Activated CD8-positive, alpha-beta memory T cell treated with anti-CD3 and anti-CD28 coated beads, Interleukin-2, amount 10 ng/mL, durations not matched to agents 7 days and 5 days (primary cell): Measurements from ENCODE around the gene SLC6A4. TPM values are rescaled to one million over a fixed set of nuclear protein-coding genes. Genes with fewer than 3 reads are reported as not detected.

Experiments
- ATAC-seq: fragments of 150-1000 bp; cut with Tn5 transposase; one replicate; pipeline ENCODE4 v1.10.0; 2021; ENCODE audit warnings: moderate library complexity
- CTCF ChIA-PET: fragments of 350-600 bp; sonication (Branson Sonifier 250); formaldehyde crosslinking; loops from one replicate; lab custom pipeline; 2021; ENCODE audit warnings: antibody characterized with exemption; lab: Charles Lee
- DNase-seq: peaks from one replicate; pipeline ENCODE4 v3.0.0-alpha.2; 2020
- H3K27ac Mint-ChIP-seq: one replicate; pipeline ENCODE4 v1.8.0; 2021; ENCODE audit warnings: mild to moderate bottlenecking, mixed read lengths
- H3K27me3 Mint-ChIP-seq: one replicate; pipeline ENCODE4 v1.8.0; 2021; ENCODE audit warnings: mixed read lengths
- H3K36me3 Mint-ChIP-seq: one replicate; pipeline ENCODE4 v1.8.0; 2021; ENCODE audit warnings: mild to moderate bottlenecking, mixed read lengths
- H3K4me1 Mint-ChIP-seq: one replicate; pipeline ENCODE4 v1.8.0; 2021; ENCODE audit warnings: mixed read lengths
- H3K4me3 Mint-ChIP-seq: one replicate; pipeline ENCODE4 v1.8.0; 2021; ENCODE audit warnings: mild to moderate bottlenecking, moderate library complexity, mixed read lengths
- H3K9me3 Mint-ChIP-seq: one replicate; pipeline ENCODE4 v1.8.0; 2022; ENCODE audit warnings: low read depth, mixed read lengths
- total RNA-seq, 2 experiments: library from RNA; stranded (reverse); gene quantifications; one replicate each; pipeline ENCODE4 v1.2.3, GENCODE V29; 2021

The SLC6A4 gene
- total RNA-seq, 2 experiments from 2014 or later = 0.12 TPM; not detected in 1

DNA sequence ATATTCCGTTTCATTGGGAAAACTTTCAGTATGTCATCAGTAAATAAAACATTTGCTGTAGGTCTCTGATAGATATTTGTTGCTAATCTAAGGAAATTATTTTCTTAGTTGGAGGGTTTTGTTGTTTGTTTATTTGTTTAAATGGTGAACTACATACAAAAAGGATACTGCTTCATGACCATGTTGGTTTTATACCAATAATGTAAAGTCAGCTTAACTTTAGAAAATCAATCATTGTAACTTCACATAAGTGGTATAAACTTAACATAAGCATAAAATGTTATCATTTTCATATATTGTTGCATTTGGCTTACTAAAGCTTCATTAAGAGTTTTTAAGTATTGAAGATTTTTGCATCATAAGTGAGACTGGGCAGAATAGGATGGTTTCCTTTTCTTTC is 60.9 kb downstream of the SLC6A4 start:
- ATAC-seq = no peak
- peaks cover 45% of the 10 kb centered on the region for H3K36me3 Mint-ChIP-seq

DNA sequence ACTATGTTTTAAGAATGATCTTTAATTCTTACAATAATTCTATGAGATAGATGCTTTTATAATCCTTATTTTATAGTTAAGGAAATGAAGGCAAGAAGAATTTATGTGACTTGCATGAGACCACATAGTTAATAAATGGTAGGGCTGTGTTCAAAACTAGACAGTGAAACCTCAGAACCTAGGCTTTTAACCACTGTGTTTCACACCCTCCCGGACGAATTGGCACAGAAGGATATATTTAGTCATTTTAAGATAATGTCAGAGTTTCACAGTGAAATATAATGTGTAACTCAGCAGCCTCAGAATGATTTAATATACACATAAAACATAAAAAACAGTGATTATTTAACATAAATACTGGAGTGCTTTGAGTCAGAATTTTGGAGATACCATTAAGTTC is 61.8 kb downstream of the SLC6A4 start:
- DNase-seq = peak; percentile 78
- Mint-ChIP-seq H3K27me3 (no peaks in the 10 kb centered on the region), H3K36me3 (peaks cover 44% of the 10 kb centered on the region), H3K4me1 (peaks cover 38% of the 10 kb centered on the region), H3K27ac (peak overlapping the region; percentile 28), H3K9me3 (no peaks in the 10 kb centered on the region), H3K4me3 (no peak overlapping the region)
- CTCF ChIA-PET = no interaction called here
- ATAC-seq = peak; percentile 96

More for the DNA sequence above, 60.9 kb downstream of the SLC6A4 start:
- no peaks in the 10 kb centered on the region for H3K9me3 Mint-ChIP-seq
- no peak overlapping the region for H3K4me3 Mint-ChIP-seq
- H3K4me1 Mint-ChIP-seq = peaks cover 36% of the 10 kb centered on the region
- no peaks in the 10 kb centered on the region for H3K27me3 Mint-ChIP-seq
- no peak overlapping the region for H3K27ac Mint-ChIP-seq
- DNase-seq = no peak
- CTCF ChIA-PET = interaction anchor here (0.6 to 1.4 kb wide), 3 partner anchors 12 to 70 kb away, joined by 4 to 6 read pairs (median 5); no protein-coding TSS in a partner anchor

DNA sequence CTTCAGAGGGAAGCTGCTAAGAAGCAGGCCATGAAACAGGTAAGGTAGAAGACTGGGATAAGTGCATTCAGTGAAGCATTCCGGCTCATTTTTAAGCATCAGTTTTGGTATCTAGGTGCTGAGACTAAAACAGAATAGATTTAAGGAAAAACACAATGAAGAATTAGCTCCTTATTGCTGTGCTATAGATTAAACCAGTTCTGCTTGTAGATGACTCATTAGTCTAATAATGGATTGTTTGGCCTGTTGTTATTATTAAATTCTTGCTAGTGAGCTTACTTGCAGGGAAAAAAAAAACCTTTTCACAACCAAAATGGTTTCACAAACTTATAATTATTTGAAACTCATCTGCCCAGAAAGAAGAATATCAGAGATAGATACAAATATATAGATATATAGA is 62.9 kb downstream of the SLC6A4 start:
- Mint-ChIP-seq H3K4me1 (peaks cover 38% of the 10 kb centered on the region), H3K36me3 (peaks cover 39% of the 10 kb centered on the region), H3K4me3 (no peak overlapping the region), H3K27me3 (no peaks in the 10 kb centered on the region), H3K27ac (no peak overlapping the region), H3K9me3 (no peaks in the 10 kb centered on the region)
- ATAC-seq (no peak), DNase-seq (no peak)
- CTCF ChIA-PET = interaction anchor here (0.9 to 1.4 kb wide), 4 partner anchors 48 to 164 kb away, joined by 3 to 4 read pairs (median 4); no protein-coding TSS in a partner anchor

DNA sequence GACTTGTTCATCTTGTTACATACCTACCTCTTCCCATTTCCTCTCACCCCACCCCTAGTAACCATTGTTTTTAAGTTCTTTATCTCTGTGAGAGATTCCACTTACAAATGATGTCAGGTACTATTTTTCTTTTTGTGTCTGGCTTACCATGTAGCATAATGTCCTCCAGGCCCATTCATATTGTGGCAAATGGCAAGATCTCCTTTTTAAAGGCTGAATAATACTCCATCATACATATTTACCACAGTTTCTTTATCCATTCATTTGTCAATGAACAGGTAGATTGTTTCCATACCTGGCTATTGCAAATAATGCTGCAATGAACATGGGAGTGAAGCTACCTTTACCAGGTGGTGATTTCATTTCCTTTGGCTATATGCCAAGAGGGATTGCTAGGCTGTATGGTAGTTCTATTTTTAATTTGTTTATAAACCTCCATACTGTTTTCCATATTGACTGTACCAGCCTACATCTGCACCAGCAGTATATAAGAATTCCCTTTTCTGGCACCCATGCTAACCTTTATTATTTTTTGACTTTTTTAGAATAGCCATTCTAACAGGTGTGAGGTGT is 65.0 kb downstream of the SLC6A4 start:
- CTCF ChIA-PET = interaction anchor here (0.7 to 1.9 kb wide), 3 partner anchors 31 to 166 kb away, joined by 3 to 5 read pairs (median 3); no protein-coding TSS in a partner anchor
- ATAC-seq (no peak), DNase-seq (no peak)
- H3K36me3 Mint-ChIP-seq = peaks cover 36% of the 10 kb centered on the region
- H3K9me3 Mint-ChIP-seq = no peaks in the 10 kb centered on the region
- H3K27ac Mint-ChIP-seq = no peak overlapping the region
- H3K4me3 Mint-ChIP-seq = no peak overlapping the region
- peaks cover 44% of the 10 kb centered on the region for H3K4me1 Mint-ChIP-seq
- H3K27me3 Mint-ChIP-seq = no peaks in the 10 kb centered on the region

DNA sequence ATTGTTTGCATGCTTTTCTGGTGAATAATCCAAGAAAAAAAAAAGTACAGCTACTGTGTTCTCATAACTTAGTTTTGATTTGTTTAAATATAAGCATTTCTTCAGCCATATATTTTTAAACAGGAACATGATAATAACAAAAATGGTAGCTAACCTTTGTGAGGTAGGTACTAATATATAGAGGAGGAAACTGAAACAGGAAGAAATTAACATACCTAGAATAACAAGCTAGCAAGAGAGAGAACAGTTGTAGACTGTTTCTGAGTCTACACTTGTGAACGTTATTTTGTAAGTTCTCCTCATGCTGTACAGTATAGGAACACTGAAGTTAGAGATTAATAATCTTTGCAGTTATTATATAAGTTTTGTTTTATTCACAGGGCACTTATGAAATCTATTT is 69.5 kb downstream of the SLC6A4 start:
- no peaks in the 10 kb centered on the region for H3K27me3 Mint-ChIP-seq
- H3K4me3 Mint-ChIP-seq = no peak overlapping the region
- DNase-seq = no peak
- H3K4me1 Mint-ChIP-seq = peaks cover 26% of the 10 kb centered on the region
- H3K9me3 Mint-ChIP-seq = no peaks in the 10 kb centered on the region
- ATAC-seq = no peak
- peaks cover 31% of the 10 kb centered on the region for H3K36me3 Mint-ChIP-seq
- no peak overlapping the region for H3K27ac Mint-ChIP-seq
- CTCF ChIA-PET = no interaction called here

GRCh38 chr17:30165147-30165546 is 70.3 kb downstream of the SLC6A4 start:
- peaks cover 3% of the 10 kb centered on the region for H3K9me3 Mint-ChIP-seq

DNA sequence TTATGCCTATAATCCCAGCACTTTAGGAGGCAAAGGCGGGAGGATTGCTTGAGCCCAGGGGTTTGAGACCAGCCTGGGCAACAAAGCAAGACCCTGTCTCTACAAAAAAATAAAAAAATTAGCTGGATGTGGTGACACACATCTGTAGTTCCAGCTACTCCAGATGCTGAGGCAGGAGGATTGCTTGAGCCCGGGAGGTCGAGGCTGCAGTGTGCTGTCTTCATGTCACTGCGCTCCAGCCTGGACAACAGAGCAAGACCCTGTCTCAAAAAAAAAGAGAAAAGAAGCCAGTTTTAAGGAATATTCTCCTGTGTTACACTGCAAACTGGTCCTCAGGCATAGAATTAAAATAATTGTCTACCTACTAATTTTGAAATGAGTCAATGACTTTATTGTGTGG is 71.0 kb downstream of the SLC6A4 start:
- peaks cover 41% of the 10 kb centered on the region for H3K36me3 Mint-ChIP-seq

More at GRCh38 chr17:30165147-30165546, 70.3 kb downstream of the SLC6A4 start:
- peaks cover 21% of the 10 kb centered on the region for H3K4me1 Mint-ChIP-seq
- ATAC-seq = no peak
- no peak overlapping the region for H3K27ac Mint-ChIP-seq
- H3K4me3 Mint-ChIP-seq = no peak overlapping the region
- DNase-seq = no peak
- H3K27me3 Mint-ChIP-seq = no peaks in the 10 kb centered on the region
- peaks cover 36% of the 10 kb centered on the region for H3K36me3 Mint-ChIP-seq
- CTCF ChIA-PET = interaction anchor here (1.4 to 2.2 kb wide), 2 partner anchors 40 to 61 kb away, joined by 4 to 6 read pairs; no protein-coding TSS in a partner anchor

DNA sequence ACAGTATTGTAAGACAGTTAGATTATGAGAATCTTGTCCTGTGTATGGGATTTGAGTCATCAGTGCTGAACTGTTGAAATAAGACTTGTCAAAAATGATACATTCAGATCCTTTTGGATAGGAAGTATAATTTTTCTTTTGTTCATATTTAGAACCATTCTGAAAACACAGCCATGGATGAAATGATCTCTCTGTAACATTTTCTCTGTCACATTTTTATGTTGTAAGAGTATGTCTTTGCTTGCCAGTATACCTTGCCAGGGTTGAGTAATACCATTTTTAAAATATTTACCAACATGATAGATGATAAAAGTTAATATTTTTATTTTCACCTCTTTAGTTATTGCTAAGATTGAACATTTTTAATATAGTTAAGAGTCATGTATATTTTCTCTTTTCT is 73.9 kb downstream of the SLC6A4 start:
- no peak for ATAC-seq
- Mint-ChIP-seq H3K9me3 (peaks cover 6% of the 10 kb centered on the region), H3K27ac (peak overlapping the region; percentile 19), H3K27me3 (no peaks in the 10 kb centered on the region), H3K4me3 (no peak overlapping the region), H3K36me3 (peaks cover 57% of the 10 kb centered on the region), H3K4me1 (peaks cover 30% of the 10 kb centered on the region)
- CTCF ChIA-PET = interaction anchor here (1.0 kb wide), 1 partner anchor 9 kb away, joined by 3 read pairs; no protein-coding TSS in a partner anchor
- no peak for DNase-seq

More for the DNA sequence above, 71.0 kb downstream of the SLC6A4 start:
- DNase-seq (no peak), ATAC-seq (no peak)
- Mint-ChIP-seq H3K9me3 (peaks cover 6% of the 10 kb centered on the region), H3K4me3 (no peak overlapping the region), H3K27me3 (no peaks in the 10 kb centered on the region), H3K4me1 (peaks cover 22% of the 10 kb centered on the region), H3K27ac (no peak overlapping the region)
- CTCF ChIA-PET = interaction anchor here (1.4 to 2.2 kb wide), 3 partner anchors 40 to 60 kb away, joined by 3 to 6 read pairs (median 4); no protein-coding TSS in a partner anchor

GRCh38 chr17:30160419-30161172 is 74.9 kb downstream of the SLC6A4 start:
- DNase-seq (no peak), ATAC-seq (no peak)
- Mint-ChIP-seq H3K4me1 (peaks cover 25% of the 10 kb centered on the region), H3K4me3 (no peak overlapping the region), H3K36me3 (peaks cover 60% of the 10 kb centered on the region), H3K9me3 (peaks cover 6% of the 10 kb centered on the region), H3K27me3 (no peaks in the 10 kb centered on the region), H3K27ac (no peak overlapping the region)
- CTCF ChIA-PET = no interaction called here

DNA sequence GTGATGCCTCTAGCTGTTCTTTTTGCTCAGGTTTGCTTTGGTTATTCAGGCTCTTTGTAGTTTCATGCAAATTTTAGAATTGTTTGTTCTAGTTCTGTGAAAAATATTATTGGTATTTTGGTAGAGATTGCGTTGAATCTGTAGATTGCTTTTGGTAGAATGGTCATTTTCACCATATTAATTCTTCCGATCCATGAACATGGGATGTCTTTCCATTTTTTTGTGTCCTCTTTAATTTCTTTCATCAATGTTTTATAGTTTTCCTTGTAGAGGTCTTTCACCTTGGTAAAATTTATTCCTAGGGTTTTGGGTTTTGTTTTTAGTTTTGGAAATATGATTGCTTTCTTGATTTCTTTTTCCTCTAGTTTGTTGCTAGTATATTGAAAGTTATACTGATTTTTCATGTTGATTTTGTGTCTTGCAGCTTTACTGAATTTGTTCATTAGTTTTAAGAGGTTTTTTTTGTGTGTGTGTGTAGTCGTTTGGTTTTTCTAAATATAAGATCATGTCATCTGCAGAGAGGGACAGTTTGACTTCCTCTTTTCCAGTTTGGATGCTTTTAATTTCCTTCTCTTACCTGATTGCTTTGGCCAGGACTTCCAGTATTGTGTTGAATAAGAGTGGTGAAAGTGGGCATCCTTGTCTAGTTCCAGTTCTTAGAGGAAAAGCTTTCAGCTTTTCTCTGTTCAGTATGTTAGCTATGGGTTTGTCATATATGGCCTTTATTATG is 76.4 kb downstream of the SLC6A4 start:
- Mint-ChIP-seq H3K36me3 (peaks cover 57% of the 10 kb centered on the region), H3K4me3 (no peak overlapping the region), H3K27me3 (no peaks in the 10 kb centered on the region), H3K4me1 (peaks cover 16% of the 10 kb centered on the region), H3K9me3 (peaks cover 6% of the 10 kb centered on the region), H3K27ac (no peak overlapping the region)
- CTCF ChIA-PET = no interaction called here
- ATAC-seq (no peak), DNase-seq (no peak)

GRCh38 chr17:30155389-30155788 is 80.1 kb downstream of the SLC6A4 start:
- ATAC-seq = no peak
- no peak for DNase-seq
- H3K27me3 Mint-ChIP-seq = no peaks in the 10 kb centered on the region
- CTCF ChIA-PET = no interaction called here
- H3K4me1 Mint-ChIP-seq = peaks cover 16% of the 10 kb centered on the region
- peaks cover 4% of the 10 kb centered on the region for H3K9me3 Mint-ChIP-seq
- peaks cover 43% of the 10 kb centered on the region for H3K36me3 Mint-ChIP-seq
- no peak overlapping the region for H3K27ac Mint-ChIP-seq
- H3K4me3 Mint-ChIP-seq = no peak overlapping the region

DNA sequence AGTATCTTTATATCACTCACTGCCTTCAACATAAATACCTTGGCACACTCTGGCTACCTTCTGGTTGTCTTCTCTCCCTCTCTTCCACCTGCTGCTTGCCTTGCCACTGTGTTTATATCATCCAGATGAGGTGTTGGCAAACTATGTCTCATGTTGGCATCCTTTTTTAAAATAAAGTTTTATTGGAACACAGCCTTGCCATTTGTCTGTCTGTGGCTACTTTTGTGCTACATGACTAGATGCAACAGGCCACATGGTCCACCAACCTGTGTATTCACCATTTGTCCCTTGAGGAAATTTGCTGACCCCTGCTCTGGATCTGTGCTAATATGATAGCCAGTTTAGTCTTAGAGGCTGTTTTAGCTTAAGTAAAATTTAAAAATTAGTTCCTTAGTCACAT is 82.0 kb downstream of the SLC6A4 start:
- no peak for ATAC-seq
- H3K27ac Mint-ChIP-seq = no peak overlapping the region
- CTCF ChIA-PET = no interaction called here

DNA sequence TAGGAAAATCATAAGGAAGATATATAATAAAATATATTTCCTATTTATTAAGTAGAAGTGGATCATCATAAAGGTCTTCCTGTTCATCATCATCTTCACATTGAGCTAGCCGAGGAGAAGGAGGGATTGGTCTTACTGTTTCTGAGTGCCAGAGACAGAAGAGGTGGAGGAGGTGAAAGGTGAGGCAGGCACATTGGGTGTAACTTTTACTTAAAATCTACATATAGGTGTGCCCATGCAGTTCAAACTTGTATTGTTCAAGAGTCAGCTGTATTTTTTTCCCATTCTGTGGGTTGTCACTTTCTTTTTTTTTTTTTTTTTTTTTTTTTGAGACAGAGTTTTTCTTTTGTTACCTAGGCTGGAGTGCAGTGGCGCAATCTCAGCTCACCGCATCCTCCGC is 84.0 kb downstream of the SLC6A4 start:
- Mint-ChIP-seq H3K4me1 (peaks cover 9% of the 10 kb centered on the region), H3K4me3 (no peak overlapping the region), H3K36me3 (peaks cover 13% of the 10 kb centered on the region), H3K27ac (no peak overlapping the region), H3K27me3 (no peaks in the 10 kb centered on the region), H3K9me3 (no peaks in the 10 kb centered on the region)
- DNase-seq = no peak
- no peak for ATAC-seq
- CTCF ChIA-PET = interaction anchor here (0.9 to 1.2 kb wide), 2 partner anchors 26 to 36 kb away, joined by 3 read pairs; no protein-coding TSS in a partner anchor

More for the DNA sequence above, 82.0 kb downstream of the SLC6A4 start:
- DNase-seq = no peak
- H3K4me1 Mint-ChIP-seq = peaks cover 9% of the 10 kb centered on the region
- no peaks in the 10 kb centered on the region for H3K9me3 Mint-ChIP-seq
- no peaks in the 10 kb centered on the region for H3K27me3 Mint-ChIP-seq
- no peak overlapping the region for H3K4me3 Mint-ChIP-seq
- H3K36me3 Mint-ChIP-seq = peaks cover 27% of the 10 kb centered on the region
